ENCODE results near the gene TFF2.

TFF2 gene

DNA sequence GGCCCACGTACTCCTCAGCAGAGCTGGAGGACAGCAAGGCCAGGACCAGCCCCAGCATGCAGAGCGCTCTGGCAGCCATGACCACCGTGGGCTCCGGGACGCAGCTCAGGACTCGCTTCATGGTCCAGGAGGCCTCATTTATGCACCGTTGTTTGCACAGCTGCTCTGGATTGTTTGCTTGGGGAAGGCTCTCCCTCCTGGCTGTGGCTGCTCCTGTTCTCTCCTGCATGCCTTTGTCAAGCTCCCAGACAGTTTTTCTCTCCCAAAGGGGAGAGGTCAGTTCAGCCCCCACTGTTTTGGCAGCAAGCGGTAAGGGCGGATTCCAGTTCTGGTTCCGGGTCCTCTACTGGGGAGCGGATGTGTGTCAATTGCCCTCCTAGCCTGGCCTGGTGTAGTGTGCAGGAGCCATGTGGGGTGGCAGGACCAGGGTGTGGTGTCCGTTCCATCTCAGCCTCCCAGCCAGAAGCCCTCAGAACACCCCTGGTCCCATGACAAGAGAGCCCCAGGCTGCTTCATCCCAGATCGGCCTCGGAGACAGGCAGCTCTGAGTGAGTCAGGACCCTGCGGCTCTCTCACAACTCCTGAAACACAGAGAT lies 35.4 kb downstream of the TFF2 start, which contains the start of gene TFF3:
Gene TFF3 (minus strand): TSS at position 114 of the 596 bp plus-strand sequence. CDS start 35 bp downstream, at position 79.
- no peak for DNase-seq (ENCODE audit: low read depth)
- H3K4me3 ChIP-seq (ENCODE audit: low read length): no peak within 1 kb of the TSS
- TF ChIP-seq, protein P1, sequence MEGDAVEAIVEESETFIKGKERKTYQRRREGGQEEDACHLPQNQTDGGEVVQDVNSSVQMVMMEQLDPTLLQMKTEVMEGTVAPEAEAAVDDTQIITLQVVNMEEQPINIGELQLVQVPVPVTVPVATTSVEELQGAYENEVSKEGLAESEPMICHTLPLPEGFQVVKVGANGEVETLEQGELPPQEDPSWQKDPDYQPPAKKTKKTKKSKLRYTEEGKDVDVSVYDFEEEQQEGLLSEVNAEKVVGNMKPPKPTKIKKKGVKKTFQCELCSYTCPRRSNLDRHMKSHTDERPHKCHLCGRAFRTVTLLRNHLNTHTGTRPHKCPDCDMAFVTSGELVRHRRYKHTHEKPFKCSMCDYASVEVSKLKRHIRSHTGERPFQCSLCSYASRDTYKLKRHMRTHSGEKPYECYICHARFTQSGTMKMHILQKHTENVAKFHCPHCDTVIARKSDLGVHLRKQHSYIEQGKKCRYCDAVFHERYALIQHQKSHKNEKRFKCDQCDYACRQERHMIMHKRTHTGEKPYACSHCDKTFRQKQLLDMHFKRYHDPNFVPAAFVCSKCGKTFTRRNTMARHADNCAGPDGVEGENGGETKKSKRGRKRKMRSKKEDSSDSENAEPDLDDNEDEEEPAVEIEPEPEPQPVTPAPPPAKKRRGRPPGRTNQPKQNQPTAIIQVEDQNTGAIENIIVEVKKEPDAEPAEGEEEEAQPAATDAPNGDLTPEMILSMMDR (conservative IDR thresholded peaks at IDR 0.05; ENCODE audit: low read length): no peak

GRCh38 chr21:42314616-42315295 lies 36.0 kb downstream of the TFF2 start:
- DNase-seq (ENCODE audit: low read depth): no peak
- H3K4me3 ChIP-seq (ENCODE audit: low read length): no peak overlapping the region
- TF ChIP-seq, protein P1 (conservative IDR thresholded peaks at IDR 0.05; ENCODE audit: low read length): no peak

GRCh38 chr21:42313501-42313969 lies 37.3 kb downstream of the TFF2 start:
- TF ChIP-seq, protein P1 (conservative IDR thresholded peaks at IDR 0.05; ENCODE audit: low read length): no peak
- no peak overlapping the region for H3K4me3 ChIP-seq (ENCODE audit: low read length)
- DNase-seq (ENCODE audit: low read depth): no peak

DNA sequence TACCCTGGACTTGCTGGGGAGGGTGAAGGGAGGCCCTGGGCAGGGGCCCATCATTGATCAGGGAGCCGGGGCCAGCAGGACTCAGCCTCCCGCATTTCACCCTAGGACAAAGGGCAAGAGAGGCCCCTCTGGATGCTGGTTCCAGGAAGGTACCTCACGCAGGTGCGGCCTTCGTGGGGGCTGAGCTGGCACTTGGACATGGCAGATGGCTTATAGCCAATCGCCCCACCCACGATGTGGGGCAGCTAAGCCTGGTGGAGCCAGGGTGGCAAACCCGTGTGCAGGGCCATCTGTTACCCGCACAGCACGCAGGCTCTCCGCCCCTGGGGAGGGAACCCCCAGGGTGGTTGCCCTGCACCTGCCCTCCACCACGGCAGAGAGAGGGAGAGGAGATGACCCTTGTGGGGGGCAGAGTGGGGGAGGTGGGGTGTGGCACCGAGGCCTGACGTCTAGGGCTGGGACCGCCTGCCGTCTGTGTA lies 38.1 kb downstream of the TFF2 start:
- TF ChIP-seq, protein P1 (conservative IDR thresholded peaks at IDR 0.05; ENCODE audit: low read length): no peak
- H3K4me3 ChIP-seq (ENCODE audit: low read length): no peak overlapping the region
- DNase-seq (ENCODE audit: low read depth): no peak

DNA sequence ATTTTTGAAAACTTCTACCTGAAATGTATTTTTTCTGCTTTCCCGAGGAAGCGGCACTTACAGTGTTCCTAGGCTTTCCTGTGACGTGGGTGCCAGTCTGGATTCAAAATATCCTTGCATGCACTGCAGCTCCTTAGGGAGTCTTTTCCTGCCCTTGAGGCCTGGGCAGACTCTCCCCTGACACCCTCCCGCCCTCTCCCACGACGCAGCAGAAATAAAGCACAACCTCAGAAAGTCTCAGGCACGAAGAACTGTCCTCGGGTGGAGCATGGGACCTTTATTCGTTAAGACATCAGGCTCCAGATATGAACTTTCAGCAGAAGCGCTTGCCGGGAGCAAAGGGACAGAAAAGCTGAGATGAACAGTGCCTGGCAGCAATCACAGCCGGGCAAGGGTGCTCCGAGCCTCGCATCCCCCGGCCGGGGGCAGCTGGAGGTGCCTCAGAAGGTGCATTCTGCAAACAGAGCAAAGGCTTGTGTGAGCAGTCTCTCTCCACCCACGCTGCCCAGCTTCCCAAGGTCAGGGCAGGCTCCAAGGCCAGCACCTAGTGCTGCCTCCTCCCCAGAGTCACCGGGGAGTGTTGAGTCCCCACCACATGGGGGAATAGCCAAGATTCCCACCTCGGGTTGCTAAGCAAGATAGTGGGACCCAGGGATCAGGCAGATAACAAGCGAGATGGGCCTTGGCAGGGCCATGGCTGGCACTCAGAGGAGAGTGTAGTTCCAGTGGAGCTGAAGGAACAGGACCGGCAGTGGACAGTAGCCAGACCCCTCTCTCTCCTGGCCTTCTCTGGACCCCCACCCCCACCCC lies 38.8 kb downstream of the TFF2 start:
- H3K4me3 ChIP-seq (ENCODE audit: low read length): no peak overlapping the region
- TF ChIP-seq, protein P1 (conservative IDR thresholded peaks at IDR 0.05; ENCODE audit: low read length): no peak
- no peak for DNase-seq (ENCODE audit: low read depth)

DNA sequence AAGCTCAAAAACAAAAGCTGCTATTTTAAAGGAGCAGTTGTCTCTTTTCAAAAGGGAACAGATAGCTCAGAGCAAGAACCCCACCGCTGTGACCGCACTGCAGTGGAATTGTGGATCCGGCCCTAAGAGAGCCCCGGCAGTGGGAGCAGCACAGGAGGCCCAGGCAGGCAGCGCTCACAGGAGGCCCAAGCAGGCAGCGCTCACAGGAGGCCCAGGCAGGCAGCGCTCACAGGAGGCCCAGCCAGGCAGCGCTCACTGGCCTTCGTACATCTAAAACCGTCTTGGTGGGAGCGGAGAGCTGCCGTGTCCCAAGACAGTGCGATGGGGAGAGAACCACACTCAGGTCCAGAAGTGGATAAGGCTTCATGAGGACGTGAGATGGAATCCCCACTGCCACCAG lies 39.6 kb downstream of the TFF2 start:
- DNase-seq (ENCODE audit: low read depth): no peak
- H3K4me3 ChIP-seq (ENCODE audit: low read length): no peak overlapping the region
- TF ChIP-seq, protein P1 (conservative IDR thresholded peaks at IDR 0.05; ENCODE audit: low read length): no peak

Measured in AG10803 (cell line).